NCI-H1694 treated with DMSO at 0.1 percent for 48 hours (cell line): ENCODE measurements around the gene KLHDC7B.
A peak's percentile ranks its signal among the peaks of the same experiment; 100 is the strongest.

Experiments
- DNase-seq: peaks from one replicate; lab custom pipeline; 2025; lab: John Stamatoyannopoulos, UW

Gene KLHDC7B

DNA sequence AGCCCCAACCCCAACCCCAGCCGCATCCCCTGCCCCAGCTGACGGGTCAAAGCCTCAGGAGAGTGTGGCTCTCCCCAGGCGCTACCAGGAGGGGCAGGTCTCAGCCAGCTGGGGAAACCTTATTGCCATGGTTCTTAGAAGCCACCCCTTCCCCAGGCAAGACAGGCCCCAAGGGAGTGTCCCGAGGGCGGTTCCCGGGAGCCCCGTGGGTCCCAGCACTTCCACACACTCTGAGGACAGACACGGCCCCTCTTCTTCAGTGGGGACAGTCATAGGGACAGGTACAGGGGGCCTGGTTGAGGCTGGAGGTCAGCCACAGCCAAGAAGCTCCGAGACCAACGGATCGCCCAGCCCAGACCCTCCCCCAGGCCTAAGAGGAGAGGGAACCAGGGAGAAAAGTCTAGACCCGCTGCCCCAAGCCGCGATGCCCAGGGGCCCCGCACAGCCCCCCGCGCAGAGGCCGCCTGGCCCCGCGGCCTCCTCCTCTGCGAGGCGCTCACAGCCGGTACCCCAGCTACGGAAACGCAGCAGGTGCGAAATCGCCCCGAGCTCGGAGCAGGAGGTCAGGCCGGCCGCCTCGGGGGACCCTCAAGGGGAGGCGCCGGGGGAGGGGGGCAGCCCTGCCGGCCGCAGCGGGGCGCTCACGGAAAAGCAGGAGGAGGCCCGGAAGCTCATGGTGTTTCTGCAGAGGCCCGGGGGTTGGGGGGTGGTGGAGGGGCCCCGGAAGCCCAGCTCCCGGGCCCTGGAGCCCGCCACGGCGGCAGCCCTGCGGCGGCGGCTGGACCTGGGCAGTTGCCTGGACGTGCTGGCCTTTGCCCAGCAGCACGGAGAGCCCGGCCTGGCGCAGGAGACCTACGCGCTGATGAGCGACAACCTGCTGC is 2.6 kb downstream of the KLHDC7B start:
- DNase-seq, result no peak

DNA sequence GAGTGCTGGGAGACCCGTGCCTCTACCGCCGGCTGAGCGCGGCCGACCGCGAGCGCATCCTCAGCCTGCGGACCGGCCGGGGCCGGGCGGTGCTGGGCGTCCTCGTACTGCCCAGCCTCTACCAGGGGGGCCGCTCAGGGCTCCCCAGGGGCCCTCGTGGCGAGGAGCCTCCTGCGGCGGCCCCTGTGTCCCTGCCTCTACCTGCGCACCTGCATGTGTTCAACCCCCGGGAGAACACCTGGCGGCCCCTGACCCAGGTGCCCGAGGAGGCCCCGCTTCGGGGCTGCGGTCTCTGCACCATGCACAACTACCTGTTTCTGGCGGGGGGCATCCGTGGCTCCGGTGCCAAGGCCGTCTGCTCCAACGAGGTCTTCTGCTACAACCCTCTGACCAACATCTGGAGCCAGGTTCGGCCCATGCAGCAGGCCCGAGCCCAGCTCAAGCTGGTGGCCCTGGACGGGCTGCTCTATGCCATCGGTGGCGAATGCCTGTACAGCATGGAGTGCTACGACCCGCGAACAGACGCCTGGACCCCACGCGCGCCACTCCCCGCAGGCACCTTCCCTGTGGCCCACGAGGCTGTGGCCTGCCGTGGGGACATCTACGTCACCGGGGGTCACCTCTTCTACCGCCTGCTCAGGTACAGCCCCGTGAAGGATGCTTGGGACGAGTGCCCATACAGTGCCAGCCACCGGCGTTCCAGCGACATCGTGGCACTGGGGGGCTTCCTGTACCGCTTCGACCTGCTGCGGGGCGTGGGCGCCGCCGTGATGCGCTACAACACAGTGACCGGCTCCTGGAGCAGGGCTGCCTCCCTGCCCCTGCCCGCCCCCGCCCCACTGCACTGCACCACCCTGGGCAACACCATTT is 3.5 kb downstream of the KLHDC7B start:
- DNase-seq, result no peak

DNA sequence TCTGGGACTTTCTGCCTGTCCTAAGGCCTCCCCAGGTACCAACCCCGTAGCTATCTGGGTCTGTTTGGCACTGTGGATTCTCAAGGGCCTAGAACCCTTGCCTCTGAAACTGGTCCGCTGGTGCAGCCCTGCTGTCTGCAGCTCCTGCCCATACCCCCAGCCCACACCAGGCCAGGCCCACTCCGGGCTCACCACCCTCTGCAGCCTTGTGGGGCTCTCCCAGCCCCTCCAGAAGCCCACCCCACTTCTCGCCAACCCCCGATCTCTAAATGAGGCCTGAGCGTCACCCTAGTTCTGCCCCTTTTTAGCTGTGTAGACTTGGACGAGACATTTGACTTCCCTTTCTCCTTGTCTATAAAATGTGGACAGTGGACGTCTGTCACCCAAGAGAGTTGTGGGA is 4.7 kb downstream of the KLHDC7B start:
- no peak for DNase-seq

GRCh38 chr22:50551160-50551752 is 5.6 kb downstream of the KLHDC7B start:
- no peak for DNase-seq

GRCh38 chr22:50553310-50553709 is 7.6 kb downstream of the KLHDC7B start:
- no peak for DNase-seq

DNA sequence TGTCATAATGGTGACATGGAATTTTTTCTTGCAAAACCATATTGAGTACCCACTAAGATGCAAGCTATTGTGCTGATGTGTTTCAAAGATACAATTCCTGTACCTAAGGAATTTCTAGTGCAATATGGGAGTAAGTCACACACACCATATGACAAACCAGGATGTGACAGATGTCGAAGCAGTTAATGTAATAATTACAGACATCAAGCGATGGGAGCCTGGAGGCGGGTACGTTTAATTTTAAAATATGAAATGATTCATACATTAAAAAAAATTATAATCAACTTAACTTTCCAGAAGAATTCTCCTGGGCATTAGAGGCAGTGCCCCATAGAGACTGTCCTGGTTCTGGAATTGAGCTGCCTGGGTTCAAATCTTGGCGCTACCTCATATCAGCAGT is 11.0 kb downstream of the KLHDC7B start:
- peak; percentile 56 for DNase-seq

DNA sequence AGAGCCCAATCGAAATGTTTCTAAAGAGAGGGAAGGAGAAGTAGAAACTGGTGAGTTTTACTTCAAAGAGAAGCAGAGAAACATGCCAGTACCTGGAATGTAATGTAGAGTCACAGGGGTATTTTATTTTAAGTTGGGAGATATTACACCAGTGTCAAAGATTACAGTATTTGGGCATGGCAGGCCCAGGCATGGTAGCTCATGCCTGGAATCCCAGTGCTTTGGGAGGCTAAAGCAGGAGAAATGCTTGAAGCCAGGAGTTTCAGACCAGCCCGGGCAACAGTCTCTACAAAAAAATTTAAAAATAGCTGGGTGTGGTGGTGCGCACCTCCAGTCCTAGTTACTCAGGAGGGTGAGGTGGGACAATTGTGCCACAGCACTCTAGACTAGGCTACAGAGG is 14.3 kb downstream of the KLHDC7B start:
- no peak for DNase-seq

DNA sequence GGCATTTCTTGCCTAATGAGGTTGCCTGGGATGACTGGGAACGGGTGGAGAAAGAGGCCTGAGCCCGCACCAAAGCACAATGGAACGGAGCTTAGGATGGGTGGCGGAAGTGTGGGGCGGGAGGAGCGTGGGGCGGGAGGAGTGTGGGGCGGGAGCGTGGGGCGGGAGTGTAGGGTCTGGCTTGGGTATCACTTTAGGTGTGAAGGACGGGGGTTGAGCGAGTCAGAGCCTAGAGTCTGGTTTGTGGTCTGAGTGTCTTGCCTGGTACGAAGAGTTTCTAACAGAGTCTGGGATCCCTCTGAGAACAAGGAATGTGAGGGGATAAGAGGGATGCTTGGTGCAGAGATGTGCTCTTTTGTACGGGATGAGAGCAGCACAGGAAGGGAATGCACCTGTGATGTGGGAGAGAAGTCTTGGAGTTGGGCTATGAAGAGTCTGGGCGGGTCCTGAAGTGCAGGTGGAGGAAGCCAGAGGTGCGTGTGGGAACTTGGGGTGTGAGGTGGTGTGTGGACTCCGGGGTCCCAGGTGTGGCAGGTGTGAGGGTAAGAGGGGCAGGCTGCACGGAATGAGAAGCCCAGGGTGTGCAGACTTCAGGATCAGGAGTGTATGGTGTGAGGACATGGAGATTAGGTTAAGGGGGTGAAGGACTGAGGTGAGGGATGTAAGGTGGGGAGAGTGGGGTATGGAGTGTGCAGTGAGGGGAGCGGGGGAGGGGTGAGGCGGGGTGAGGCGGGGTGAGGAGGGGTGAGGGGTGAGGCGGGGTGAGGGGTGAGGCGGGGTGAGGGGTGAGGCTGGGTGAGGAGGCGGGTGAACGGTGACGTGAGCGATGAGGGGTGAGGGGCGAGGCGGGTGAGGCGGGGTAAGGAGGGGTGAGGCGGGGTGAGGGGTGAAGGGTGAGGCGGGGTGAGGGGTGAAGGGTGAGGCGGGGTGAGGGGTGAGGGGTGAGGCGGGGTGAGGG is 16.0 kb downstream of the KLHDC7B start:
- no peak for DNase-seq

DNA sequence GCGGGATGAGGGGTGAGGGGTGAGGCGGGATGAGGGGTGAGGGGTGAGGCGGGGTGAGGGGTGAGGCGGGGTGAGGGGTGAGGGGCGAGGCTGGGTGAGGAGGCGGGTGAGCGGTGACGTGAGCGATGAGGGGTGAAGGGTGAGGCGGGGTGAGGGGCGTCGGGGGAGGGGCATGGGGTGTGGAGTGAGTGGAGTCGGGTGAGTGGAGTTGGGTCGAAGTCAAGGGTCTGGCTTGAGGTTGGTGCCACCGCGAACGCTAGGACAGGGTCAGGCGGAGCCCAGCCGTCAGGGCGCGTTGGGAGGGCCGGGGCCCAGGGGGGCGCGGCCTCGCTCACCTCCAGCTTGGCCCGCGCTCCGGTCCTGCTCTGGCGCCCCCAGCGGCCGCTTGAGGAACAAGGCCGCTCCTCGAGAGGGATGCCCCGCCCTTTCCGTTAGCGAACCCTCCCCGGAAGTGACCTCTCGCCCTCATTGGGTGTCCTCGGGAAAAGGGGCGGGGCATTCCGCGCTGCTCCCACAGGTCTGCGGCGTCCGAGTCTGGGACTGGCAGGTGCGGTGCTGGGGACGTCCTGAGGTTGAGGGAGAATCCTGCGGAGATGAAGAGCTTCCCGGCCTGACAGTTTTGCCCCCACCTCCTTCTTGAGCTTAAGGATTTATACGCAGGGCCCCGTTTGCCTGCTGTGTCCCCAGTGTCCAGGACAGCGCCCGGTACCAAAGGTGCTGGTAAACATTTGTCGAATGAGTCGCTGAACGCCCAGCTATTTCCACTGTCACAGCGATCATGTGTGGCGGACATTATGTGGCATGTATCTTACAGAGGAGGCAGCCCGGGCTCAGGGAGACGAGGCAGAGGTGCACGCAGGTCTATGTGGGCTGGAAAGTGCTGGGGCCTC is 17.1 kb downstream of the KLHDC7B start, which contains the start of gene SYCE3:
Gene SYCE3, minus strand, starts transcription at position 397 of the 890 bp plus-strand sequence. CDS start 6,514 bp downstream, outside the sequence.
- peak; percentile 93 for DNase-seq

- no peak for DNase-seq
These were observed 17.9 kb downstream of the KLHDC7B start for GRCh38 chr22:50563413-50564160.

DNA sequence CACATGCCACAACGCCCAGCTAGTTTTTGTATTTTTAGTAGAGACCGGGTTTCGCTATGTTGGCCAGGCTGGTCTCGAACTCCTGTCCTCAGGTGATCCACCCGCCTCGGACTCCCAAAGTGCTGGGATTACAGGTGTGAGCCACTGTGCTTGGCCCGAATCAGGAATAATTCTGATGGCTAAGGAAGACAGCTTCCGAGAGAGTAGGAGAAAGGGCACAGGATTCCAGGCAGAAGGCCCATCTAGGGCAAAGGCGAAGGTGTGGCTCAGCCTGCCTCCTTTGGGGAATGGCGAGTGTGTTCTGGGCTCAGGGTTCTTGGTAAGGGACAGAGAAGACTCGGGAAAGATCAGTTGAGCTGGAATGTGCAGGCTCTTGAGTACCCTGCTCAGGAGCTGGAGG is 18.6 kb downstream of the KLHDC7B start:
- DNase-seq, result no peak

DNA sequence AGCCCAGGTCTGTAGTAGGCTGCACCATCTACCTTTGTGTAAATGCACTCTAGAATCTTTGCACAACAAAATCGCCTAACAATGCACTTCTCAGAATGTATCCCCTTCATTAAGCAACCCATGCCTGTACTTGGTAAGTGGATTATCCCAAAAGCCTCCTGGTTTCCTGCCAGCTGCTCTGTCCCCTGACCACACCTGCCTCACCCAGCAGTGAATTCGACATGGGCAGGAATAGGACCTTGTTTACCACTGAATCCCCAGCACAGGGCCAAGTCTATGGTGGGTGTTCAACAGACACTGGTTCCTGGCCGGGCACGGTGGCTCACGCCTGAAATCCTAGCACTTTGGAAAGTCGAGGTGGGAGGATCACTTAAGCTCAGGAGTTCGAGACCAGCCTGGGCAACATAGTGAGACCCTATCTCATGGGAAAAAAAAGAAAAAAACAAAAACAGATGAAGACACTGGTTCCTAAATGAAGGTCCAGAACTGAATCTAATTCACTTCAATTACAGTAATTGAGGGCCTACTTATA is 22.1 kb downstream of the KLHDC7B start:
- no peak for DNase-seq

DNA sequence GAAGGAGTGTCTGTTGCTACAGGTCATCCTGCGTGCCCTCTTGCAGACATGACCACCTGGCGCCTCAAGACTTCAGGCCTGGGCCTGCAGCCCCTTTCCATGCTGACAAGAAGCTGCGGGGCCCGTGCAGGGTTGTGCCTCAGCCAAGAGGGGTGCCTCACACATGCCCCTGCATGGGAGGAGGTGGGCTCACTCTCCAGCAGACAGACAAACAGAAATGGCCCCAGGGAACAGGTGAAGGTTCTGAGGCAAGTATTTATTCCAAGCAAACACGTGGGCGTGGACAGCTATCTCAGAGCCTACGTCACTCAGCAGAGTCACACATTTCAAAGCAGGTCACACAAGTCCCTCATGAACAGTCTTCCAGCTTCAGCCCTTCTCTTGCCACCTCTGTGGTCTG is 22.9 kb downstream of the KLHDC7B start:
- no peak for DNase-seq

- no peak for DNase-seq
These were observed 23.4 kb downstream of the KLHDC7B start for GRCh38 chr22:50569041-50569459.

GRCh38 chr22:50569896-50570535 is 24.3 kb downstream of the KLHDC7B start:
- DNase-seq, result no peak

GRCh38 chr22:50570861-50571260 is 25.2 kb downstream of the KLHDC7B start:
- no peak for DNase-seq

DNA sequence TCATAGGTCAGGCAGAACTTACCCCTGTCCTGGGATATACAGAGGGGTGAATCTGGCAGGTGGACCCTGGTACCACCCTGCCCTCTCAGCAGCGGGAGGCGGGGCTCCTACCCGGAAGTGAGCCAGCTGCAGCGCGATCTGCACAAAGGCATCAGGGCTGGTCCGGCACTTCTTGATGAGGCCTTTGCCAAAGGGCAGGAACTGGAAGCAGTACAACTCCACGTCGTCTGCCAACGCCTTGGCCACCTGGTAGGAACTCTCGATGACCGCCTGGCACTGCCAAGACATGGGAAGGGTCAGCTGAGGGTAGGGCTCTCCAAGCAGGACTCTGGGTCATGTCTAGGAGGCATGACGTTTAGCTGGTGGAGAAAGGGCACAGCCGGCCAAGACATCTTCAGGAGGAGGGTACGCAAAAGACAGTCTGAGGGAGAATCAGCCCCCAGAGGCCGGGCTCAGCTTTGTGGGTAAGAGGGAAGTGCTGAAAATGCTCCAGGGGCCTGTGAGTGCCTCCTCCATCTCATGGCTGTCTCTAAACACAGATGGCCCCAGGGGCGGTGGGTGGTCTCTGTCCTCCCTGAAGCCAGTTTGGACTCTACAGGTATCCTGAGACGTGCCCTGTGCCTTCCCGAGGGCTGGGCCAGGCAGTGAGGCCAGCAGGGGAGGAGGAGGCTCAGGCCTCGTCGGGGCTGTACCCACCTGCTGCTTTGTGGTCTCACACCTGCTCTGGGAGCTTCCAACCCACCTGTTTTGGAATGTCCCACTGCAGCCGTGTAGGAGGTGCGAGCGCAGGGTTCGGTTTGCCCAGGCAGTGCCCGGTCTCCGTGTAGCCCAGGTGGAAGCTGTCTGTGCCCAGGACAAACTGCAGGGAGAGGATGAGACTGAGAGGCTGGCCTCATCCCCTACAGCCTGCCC is 25.8 kb downstream of the KLHDC7B start:
- no peak for DNase-seq

DNA sequence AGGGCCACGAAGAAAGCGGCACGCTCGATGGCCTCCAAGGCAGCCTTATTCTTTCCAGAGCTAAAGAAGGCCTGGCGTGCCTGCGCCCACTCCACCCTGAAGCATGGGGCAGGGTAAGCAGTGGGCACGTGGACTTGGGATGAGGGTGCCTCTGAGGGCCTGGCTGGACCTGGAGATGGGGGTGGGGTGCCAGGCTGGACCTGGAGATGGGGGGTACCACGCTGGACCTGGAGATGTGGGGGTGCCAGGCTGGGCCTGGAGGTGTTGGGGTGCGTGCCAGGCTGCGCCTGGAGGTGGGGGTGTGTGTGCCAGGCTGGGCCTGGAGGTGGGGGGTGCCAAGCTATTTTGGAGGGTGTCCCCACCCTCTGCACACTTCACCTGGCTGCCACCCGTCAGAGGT is 27.3 kb downstream of the KLHDC7B start:
- DNase-seq, result no peak
